NCI-H526 treated with DMSO at 0.1 percent for 48 hours (cell line): Measurements from ENCODE around the gene LRCOL1.

Experiments used
- DNase-seq: peaks from one replicate; lab custom pipeline; 2025; lab: John Stamatoyannopoulos, UW

Gene LRCOL1

DNA sequence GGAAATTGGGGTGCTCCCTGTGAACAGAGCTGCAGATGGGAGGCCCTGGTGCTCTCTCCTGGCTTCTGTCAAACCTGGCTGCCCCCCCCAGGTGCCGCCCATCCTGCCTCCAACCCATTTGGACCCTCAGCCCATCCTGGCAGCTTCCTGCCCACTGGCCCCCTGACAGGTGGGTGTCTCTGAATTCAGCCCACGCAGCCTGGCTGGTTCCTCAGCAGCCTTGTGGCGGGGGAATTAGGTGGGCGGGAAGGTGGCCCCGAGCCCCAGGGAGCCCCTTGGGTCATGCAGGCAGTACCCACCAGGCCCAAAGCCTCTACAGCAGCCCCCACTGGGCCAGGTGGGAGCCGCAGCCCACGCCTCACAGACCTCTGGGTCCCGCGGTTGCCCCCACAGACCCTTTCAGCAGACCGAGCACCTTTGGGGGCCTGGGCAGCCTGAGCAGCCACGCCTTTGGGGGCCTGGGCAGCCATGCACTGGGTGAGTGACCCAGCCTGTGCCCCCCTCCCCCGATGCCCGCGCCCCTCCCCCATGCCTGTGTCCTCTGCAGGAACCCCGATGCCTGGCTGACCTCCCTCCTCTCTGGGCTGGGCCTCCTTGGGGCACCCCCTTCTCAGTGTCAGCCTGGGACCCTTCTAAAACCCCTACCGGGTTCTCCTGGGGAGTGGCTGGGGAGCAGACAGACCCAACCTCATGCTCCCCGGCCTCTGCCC, 28.9 kb downstream of the LRCOL1 start:
- DNase-seq = no peak

DNA sequence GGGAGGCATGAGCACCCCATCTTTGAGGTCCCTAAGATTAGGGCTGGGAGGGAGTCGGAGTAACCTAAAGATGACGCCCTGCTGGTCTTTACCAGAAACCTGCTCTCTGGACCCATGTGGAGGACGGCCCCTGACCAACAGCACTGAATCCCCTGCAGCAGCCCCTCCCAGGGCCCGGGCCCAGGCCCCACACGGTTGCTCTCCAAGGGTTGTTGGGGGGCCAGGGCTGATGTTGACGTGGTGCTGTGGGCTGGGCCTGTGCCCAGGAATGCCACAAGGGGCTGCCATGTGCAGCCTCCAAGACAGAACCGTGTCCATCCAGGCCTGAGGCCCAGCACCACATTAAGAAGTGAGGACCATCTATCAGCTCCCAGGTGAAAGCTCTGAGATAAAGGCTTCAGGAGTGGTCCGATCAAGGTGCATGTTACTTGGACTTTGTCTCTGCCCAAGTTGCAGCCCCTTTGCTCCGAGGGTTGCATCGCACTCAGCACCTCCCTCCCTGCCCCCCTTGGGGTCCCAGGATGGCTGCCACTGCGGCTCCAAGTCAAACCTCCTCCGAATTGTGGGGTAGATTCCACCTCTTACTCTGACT, 29.6 kb downstream of the LRCOL1 start:
- no peak for DNase-seq

DNA sequence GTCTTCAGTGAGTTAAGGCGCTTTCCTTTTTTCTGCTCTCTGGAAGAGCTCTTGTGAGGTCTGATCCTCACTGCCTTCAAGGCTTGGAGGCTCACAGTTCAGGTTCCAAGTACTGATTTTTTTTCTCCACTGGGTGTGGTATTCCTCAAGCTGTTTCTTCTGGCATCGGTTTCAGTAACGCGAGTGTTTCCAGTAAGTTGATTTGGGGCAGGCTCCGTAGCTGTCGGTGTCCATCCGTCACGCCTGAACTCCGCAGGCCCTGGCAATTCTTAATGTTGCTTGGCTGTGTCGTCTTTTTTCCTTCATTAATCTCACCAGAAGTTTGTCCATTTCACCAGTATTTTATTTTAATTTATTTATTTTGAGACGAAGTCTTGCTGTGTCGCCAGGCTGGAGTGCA, 30.6 kb downstream of the LRCOL1 start:
- no peak for DNase-seq

DNA sequence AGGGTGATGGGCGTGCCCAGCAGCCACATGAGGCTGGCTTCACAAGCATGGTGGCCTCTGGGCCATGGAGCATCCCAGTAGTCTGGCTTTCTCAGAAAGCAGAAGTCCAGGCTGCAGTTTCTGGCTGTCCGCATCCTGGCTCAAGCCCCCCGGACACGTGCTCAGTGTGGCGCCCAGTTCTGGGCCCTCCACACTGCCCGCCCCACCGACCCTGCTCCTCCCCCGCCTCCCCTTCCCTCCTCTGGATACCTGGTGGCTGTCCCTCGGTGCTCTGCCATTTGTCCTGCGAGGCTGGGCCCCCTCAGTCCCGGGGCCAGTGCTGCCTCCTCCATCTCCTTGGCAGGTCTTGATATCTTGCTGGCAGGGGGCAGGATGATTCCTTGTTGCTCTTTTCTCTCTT, 31.6 kb downstream of the LRCOL1 start:
- no peak for DNase-seq

DNA sequence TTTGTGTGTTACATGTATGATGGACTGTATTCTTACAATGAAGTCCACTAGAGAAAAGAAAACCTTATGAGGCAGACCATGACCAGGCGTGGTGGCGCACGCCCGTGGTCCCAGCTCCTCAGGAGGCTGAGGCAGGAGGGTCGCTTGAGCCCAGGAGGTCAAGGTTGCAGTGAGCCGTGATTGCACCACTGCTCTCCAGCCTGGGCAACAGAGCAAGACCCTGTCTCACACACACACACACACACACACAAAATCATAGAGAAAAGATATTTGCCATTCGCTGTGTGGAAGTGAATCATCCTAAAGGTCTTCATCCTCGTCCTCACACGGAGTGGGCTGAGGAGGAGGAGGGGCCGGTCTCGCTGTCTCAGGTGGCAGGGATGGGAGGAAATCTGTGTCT, 32.3 kb downstream of the LRCOL1 start:
- no peak for DNase-seq

DNA sequence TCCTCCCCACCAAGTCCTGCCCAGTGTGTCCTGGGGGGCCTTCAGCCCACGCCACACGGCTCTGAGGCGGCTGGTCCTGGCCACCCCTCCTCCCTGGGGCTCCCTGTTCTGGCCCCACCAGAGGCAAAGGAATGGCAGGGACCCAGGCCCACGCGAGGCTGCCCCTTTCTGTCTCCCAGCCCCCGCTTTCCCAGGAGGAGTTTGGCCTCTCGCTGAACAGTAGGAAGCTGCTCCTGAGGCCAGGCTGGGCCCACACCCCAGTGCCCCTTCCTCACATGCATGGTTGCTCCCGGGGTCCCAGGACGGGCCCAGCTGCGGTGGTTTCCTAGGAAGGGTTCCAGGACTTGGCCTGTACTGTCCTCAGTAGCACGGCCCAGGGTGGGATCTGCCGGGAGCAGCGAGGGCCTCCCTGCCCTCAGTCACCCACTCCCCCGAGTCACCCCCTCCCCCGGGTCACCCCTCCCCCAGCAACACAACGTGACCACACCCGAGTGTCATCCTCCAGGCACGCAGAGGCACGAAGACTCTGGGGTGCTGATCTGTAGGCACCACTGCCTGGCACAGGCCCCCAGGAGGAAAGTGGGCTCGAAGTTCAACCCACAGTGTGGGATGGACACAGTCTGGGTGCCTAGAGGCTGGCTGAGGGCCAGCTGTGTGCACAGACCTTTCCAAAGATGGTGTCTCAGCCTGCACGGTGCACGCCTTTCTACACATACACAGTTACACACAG, 33.0 kb downstream of the LRCOL1 start:
- DNase-seq = no peak

DNA sequence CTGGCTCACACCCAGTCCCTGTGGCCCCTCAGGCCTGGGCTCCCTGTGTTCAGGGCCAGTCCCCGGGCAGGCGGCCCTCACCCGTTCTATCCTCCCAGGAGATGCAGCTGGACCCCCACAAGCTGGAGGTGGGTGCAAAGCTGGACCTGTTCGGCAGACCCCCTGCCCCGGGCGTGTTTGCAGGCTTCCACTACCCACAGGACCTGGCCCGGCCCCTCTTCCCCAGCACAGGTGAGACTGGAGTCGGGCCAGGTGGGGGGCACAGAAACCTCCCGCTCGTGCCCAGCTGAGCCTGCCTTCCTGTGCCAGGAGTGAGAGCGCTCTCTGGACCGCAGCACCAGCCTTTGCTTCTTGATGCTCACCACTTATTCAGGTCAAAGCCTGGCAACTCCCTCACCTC, 33.7 kb downstream of the LRCOL1 start:
- no peak for DNase-seq

DNA sequence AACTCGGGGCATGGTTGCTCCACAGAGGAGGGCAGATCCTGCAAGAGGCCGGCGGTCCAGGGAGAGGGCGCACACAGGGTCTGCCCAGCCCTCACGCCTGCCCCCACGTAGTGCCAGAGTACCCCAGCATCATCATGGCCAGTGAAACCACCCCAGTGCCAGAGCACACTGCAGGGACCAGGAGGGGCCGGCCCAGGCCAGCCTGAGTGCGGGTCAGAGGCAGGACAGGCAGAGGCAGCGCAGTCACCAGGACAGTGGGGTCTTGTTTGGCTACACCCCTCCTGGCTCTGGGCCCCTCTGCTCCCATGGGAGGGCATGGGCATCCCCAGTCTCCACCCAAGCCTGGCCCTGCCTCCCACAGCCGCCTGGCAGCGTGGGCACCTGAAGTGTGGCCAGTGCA, 34.7 kb downstream of the LRCOL1 start:
- no peak for DNase-seq

DNA sequence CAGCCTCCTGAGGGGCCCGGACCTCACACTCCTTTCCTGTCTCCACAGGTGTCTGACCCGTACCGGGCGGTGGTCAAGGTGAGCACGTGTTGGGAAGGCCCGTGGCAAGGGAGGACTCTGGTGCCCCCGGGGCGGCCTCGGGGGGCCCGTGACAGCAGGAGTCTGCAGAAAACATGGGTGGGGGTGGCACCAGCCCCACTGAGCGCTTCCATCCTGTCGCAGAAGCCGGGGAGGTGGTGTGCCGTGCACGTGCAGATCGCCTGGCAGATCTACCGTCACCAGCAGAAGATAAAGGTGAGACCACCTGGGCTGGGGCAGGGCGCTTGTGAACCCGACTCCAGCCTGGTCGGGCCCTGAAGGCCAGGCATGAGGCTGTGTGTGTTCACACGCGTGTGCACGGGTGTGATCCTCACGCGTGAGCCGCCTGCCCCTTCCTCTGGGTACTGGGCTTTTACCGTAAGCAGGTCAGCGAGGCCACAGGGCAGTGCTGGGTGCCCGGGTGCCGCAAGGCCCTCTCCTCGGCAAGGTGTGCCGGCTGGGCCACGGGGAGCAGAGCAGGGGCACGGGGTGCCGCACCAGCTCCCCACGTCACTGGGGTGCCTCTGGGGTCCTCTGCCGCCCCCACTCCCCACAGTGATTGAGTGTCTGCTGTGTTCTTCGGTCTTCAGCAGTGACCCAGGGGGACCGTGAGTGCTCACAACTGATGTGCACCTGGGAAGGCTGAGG, 35.9 kb downstream of the LRCOL1 start:
- no peak for DNase-seq

DNA sequence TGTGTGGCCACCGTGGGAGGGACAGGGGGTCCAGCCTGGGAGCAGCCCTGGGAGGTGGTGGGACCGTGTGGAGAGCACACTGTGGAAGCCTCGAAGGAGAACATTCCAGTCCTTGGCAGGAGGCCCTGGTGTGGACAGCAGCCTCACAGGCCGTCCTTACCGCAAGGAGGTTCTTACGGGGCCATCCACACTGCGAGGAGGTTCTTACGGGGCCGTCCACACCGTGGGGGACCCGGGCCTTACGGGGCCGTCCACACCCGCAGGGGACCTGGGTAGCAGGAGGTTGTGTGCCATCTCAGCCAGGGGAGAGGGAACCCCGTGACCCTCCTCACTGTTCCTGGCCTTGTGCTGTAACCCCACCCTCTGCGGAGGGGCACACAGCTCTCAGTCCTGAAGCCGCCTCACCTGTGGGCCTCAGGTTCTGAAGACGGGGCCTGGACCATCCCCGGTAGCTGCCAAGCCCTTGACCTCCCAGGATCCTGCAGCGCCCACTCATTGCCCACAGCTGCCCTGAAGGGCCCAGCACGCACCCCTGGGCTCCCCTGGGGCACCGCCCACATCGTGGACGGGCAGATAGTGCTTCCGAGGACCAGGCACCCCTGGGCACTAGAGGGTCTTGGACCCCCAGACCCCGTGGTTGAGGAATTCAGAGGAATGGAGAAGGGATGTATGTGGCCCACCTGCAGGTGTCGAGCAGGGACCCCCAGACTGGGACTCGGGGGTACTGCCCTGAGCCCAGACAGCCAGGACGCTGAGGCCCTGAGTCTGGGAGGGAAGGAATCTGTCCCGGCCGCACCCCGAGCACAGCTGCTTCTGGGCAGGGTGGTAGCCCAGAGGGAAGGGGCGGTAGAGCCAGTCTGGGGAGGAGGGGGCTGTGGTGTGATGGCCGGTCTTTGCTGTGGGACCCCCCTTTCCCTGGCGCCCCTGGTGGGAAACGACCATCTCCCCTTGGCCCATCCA, 37.3 kb downstream of the LRCOL1 start:
- DNase-seq = no peak

DNA sequence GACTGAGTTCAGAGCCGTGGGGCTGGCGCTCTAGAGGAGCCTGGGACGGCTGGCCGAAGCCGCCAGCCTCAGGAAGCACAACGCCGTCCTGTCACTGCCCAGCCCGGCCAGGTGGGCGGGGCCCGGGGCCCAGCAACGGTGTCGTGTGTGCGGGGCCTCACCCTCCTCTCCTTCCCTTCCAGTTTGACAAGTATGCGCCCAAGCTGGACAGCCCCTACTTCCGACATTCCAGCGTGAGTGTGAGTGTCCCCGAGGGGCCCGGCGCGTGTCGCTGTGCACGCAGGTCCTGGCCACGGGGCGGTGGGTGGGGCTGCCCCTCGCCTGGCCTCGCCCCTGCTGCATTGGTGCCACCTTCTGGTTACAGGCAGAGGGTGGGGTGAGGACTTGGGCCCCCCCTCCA, 38.3 kb downstream of the LRCOL1 start:
- no peak for DNase-seq

DNA sequence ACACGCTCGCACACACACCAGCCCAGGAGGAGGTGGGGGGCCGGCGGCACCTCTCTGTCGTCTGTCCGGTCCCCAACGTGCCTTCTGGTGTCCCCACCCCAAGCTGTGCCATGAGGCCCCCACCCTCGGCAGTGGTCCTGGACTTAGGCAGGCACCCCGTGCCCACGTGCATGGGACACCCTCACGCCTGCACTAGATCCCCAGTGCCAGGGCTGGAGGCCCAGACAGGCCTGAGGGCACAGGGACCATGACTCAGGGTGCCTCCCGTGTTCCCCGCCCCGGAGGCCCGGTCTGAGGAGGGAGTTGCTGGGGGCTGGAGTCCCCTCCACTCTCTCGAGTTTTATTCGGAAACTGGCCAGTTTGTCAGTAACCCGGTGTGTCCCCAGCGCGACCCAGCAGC, 38.8 kb downstream of the LRCOL1 start:
- DNase-seq = no peak

DNA sequence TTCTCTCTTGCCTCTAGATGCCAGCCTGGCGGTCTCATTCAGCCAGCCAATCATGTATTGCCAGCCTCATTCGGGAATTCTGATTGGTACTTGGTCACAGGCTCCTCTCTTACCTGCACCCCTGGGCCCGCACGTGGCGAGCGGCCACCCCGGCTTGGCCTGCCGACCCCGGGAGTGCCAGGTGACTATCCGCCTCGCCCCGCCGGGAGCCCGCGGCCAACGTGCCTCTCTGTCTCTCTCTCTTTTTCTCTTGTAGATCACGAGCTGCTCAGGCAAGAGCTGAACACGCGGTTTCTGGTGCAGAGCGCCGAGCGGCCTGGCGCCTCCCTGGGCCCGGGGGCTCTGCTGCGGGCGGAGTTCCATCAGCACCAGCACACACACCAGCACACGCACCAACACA, 39.3 kb downstream of the LRCOL1 start:
- no peak for DNase-seq

DNA sequence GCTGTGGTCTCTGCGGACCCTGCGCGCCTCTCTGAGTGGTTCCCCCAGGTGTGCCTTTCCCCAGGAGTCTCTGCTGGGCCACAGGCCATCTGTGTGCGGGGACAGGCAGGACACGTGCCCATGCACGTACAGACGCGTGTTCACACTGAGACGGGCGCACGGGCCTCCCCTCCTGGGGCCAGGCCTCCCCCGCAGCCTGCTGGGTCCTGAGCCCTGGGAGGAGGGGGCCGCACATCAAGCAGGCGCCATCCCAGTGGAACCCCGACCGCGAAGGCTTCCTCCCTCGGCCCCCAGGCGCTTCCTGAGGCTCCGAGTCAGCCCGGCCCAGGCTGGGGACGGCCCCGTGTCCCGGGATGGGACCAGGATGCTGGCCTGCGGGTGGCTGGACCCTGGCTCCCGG, 39.7 kb downstream of the LRCOL1 start:
- no peak for DNase-seq

DNA sequence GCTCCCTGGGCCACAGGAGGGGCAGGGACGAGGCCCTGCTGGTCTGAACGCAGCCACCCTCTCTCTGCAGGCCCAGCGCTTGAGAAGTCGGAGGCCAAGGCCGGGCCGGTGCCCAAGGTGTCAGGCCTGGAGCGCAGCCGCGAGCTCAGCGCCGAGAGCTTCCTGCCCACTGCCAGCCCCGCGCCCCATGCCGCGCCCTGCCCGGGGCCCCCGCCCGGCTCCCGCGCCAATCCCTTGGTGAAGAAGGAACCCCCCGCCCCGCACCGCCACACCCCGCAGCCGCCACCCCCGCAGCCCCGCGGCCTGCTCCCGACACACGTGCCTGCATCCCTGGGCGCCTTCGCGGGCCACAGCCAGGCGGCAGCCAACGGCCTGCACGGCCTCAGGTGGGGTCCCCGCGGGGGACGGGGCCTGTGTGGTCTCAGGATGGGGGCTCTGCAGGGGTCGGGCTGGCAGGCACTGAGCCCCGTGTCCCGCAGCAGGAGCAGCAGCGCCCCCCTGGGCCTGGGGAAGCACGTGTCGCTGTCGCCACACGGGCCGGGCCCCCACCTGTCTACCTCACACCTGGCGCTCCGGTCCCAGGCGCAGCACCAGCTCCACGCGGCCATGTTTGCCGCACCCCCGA, 40.4 kb downstream of the LRCOL1 start:
- no peak for DNase-seq

DNA sequence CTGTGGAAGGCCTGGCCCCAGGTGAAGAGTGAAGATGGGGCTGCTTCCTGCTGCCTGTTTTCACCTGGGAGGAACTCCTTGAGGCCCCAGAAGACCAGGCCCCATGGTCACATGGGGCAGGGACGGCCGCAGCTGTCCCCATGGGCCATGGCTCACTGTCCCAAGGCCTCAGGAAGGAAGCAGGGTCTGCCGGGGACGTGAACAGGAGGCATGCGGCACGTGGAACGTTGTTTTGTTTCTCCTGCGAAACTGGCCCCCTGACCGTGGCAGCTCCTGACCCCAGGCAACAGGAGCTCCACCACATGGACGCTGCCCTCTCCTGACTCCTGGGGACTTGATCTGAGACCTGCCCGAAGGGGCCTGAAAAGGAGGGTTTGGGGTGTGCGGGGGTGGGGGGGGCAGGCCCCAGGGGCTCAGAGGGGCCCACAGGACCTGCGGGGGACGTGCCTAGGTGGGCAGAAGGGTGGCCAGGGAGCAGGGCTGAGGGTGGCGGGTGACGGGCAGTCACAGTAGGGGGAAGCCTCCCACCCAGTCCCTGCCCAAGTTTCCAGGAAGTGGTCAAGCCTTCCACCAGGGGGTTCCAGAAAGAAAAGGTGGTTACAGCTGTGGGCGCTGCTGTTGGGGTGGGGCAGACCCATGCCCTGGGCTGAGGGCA, 41.4 kb downstream of the LRCOL1 start:
- no peak for DNase-seq

DNA sequence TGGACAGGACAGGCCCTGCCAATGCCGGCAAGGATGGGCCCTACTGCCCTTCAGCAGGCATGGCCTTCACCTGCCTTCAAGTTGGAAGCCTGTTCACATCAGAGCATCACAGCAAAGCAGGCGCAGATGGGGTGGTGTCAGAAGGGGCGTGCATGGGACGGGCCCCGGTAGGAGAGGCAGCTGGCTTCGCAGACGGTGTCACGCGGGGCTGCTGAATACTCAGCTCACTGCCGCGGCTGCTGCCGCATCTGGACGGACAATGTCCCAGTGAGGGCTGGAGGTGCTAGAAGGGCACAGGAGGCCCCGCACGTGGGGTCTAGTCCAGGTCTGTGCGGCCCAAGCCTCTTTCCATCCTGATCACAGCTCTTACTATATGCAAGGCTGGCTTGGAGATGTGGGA, 42.1 kb downstream of the LRCOL1 start:
- DNase-seq = no peak

DNA sequence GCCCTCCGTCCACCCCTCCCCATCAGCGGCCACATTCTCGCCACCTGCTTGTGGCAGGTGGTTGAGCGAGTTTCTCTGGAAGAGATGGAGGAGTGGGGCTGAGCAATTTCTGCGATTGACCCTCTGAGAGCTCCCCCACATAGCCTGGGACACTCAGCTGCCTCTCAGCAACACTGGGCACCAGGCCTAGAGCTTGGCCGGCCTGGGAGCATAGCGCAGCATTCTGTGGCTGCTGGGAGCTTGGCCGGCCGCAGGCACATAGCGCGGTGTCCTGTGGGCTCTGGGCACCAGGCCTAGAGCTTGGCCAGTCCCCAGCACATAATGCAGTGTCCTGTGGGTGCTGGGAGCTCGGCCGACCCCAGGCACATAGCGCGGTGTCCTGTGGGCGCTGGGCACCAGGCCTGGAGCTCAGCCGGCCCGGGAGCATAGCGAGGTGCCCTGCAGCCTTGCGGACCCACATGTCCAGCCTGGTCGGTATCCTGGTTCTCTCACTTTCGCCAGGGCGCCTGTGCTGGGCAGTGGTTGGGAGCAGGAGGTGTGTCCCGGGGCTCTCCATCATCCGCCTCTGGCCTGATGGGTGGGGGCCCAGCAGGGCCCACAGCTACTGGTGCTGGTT, 43.8 kb downstream of the LRCOL1 start:
- DNase-seq = no peak

DNA sequence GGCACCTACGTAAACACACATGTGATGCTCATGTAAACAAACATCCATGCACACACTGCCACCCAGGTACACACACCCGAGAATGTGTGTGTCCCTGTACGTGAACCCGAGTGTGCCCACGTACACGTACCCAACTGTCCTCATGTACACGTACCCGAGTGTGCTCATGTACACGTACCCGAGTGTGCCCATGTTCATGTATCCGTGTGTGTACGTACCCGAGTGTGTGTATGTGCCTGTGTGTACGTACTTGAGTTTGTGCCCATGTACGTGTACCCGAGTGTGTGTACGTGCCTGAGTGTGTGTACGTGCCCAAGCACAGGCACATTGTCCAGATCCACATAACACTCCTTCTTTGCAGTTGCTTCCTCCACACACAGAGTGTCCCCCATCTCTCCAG, 45.0 kb downstream of the LRCOL1 start:
- no peak for DNase-seq

DNA sequence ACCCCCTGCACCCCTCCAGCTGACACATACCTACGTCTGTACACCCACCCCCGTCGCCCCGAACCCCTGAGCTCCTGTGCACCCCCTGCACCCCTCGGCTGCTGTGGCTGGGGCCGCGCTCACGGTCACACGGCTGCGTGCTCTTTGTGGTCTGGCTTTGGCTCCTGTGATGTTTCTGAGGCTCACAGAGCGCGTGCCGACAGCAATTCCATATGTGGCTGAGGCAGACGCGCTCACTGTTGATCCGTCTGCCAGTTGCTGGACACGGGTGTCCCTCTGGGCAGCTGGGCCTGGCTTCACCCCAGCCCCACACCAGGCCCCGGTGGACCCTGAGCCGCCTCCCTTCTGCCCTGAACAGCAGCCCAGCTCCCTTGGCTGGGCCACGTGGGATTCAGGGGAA, 46.5 kb downstream of the LRCOL1 start:
- DNase-seq = no peak
